ENCODE measurements around the gene NME3.
A peak's percentile ranks its signal among the peaks of the same experiment; 100 is the strongest.
"Not testable (repeated sequence)": the region's sequence is repeated elsewhere in the genome, so short reads cannot be mapped to it uniquely, and the experiment has no call there.

The NME3 gene

DNA sequence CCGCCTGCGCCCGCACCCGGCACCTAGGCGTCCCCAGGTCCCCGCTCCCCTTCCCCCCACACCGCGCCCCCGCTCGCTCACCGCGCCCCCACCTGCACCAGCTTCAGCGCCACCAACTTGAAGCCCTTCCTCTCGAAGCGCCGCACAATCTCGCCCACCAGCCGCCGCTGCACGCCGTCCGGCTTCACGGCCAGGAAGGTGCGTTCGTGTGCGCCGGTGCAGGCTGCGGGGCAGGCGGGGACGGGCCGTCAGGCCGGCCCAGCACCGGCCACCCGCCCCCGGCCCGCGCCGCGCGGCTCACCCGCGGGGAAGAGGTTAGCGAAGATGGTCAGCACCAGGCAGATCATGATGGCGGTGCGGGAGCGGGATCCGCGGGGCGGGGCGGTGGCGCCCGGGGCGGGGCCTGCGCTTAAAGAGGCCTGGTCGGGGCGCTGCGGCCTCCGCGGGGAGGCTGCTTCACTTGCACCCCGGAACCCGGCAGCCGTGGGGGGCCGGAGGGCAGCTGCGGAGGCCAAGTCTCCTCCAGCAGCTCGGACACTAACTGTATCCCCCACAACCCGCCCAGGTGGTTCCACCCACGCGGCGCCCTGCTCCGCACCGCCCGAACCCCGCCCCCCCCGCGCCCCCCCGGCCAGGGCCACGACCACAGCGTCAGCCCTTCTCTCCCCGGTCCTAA, at the start of gene NME3:
NME3 (minus strand) TSS at position 356 of the 676 bp plus-strand sequence; CDS start at position 347, 9 bp downstream.
- DNase-seq (ENCODE audit: low spot score), result peak; percentile 61

DNA sequence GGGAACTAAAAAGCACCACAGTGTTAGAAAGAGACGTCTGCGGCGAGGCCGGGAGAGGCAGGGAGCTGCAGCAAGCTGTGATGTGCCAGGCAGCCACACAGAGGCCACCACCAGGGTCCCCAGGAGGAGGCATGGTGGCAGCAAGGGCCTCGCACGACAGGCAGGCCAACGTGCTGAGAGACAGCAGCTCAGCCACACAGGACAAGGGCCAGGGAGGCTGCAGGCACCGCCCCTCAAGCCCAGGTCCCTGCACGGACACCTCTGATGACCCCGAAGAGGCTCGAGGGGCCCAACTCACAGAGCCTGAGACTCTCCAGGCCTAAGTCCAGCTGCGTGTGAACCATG, 49.6 kb upstream of the NME3 start:
- DNase-seq (ENCODE audit: low spot score), result no peak

DNA sequence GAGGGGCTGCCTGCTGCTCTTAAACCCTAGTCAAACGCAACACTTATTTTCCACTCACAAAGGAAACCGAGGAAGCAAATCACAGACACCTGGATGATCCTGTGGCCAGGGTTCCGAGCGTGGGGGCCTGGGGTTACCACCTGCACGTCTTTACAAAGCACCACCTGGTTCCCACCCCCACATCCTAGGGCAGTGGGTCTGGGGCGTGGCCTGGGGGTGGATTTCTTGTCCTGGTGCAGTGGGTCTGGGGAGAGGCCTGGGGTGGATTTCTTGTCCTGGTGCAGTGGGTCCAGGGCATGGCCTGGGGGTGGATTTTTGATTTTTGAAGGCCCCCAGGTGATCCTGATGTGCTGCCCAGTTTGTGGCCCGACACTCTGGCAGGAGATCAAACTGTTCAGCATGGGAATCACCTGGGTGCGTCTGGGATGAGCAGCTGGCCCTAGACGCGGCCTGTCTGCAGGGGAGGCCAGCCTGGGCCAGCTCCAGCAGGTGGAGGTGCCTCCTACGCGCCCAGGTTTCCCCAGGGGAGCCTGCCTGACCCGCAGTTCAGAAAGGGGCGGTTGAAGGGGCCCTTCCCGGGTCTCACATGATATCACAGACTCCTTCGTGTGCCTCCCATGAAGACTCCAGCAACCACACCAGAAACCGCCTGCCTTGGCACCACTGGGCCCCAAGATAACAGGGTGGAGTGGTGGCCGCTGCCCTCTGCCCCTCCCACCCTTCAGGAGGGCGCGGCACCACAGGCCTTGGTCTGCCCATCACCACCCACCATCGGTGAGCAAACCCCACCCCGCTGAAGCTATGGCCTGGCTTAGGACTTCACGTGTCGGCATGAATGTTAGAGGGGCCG, 49.0 kb upstream of the NME3 start:
- DNase-seq (ENCODE audit: low spot score), result peak; percentile 95

DNA sequence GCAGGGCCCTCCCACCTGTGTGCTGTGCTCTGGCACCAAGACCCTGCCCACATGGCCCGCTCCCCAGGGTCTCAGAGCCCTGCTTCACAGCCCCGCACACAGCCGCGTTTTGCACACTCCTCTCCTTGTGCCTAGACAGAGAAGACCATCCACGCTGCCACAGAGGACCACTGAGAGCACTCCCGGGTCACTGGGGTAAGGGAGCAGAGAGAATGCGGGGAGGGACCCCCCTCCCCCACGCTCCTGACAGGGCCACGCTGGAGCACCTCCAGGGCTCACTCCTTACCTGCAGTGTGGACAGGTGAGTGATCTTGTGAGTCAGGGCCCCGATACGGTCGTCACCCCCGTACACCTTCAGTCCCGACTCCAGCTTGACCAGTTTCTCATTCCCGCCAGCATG, 48.3 kb upstream of the NME3 start:
- DNase-seq (ENCODE audit: low spot score), result no peak

DNA sequence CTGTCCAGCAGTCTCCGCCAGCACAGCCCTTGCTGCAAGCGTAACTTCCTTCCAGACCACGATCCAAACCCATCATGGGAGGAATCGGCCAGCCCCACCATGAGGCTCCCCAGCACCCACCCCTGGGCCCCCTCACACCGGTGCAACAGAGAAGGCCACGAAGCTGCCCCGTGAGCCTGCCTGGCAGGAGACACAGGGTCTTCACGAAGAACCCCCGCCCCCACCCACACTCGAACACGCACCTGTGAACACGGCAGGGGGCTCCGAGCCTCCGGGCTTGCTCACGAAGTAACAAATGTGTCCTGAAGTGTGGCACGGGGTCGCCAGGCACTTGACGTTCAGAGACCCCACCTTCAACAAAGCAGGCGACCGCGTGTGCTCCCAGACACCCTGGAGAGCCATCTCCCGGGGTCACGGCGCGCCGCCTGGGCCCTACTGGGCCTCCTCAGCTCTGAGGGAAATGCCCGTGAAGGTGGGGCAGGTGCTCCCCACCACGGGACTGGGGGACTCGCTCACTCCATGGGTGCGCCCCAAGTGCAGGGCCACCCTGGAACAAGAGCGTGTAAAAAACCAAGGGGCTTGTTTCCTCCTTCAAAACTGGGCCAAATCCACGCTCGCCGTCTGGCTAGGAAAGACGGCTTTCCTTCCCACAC, 47.7 kb upstream of the NME3 start:
- DNase-seq (ENCODE audit: low spot score), result no peak

DNA sequence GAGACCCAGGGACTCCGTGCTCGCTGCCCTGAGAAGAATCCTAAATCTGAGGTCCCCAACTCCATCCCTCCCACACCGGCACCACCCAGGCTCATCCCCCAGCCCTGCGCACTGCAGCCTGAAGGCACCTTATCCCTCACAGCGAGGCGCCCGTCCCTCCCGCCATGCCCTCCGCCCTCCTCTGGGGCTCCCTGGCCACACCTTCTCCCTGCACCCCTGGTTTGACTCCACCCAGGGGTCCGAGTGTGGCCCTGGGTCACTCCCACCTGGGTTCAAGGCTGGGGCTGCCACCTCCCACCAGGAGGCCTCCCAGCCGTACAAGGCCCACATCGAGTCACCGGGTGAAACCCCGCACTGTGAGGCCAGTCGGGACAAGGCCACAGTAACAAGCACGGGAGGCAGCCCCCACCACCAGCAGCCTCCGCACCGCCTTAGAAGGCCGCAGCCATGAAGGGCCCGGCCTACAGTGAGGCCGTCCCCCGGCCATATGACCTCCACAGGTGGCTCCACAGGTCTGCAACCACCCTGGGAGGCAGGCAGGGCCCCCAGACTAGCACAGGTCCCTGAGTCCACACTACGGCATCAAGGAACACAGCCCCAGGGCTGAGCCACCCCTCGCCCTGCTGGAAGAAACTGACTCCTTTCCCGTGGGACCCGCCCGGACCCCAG, 47.0 kb upstream of the NME3 start:
- no peak for DNase-seq (ENCODE audit: low spot score)

DNA sequence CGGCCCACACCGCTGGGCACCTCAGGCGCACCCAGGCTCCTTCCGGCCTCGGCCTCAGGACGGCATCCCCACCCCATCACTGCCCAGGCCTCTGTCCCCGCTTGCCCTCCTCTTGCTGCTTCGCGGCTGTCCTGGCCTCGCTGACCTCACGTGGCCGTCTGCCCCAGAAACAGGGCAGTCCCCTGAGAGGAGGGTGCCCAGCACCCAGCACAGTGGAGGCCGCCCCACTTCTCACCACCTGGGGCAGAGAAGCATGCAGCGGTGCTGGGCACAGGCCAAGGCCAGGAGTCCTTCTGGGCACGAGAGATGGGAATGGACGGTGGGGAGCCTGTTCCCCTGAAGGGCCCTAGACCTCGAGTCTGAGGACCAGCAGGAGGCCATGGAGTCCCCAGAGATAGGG, 46.4 kb upstream of the NME3 start:
- no peak for DNase-seq (ENCODE audit: low spot score)

DNA sequence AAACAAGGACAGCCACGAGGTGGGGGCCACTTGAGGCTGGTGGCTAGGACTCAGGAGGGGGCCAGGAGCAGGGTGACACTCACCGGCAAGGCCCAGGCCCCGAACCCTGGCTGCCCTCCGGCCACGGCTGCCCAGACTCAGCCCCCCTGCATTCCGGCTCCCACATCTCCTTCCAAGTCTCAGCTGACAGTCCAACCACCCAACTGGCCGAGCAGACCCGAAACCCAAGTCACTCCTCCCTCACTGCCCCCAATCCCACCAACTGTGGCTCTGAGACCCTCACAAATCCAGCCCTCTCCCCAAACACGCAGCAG, 45.9 kb upstream of the NME3 start:
- DNase-seq (ENCODE audit: low spot score), result no peak

DNA sequence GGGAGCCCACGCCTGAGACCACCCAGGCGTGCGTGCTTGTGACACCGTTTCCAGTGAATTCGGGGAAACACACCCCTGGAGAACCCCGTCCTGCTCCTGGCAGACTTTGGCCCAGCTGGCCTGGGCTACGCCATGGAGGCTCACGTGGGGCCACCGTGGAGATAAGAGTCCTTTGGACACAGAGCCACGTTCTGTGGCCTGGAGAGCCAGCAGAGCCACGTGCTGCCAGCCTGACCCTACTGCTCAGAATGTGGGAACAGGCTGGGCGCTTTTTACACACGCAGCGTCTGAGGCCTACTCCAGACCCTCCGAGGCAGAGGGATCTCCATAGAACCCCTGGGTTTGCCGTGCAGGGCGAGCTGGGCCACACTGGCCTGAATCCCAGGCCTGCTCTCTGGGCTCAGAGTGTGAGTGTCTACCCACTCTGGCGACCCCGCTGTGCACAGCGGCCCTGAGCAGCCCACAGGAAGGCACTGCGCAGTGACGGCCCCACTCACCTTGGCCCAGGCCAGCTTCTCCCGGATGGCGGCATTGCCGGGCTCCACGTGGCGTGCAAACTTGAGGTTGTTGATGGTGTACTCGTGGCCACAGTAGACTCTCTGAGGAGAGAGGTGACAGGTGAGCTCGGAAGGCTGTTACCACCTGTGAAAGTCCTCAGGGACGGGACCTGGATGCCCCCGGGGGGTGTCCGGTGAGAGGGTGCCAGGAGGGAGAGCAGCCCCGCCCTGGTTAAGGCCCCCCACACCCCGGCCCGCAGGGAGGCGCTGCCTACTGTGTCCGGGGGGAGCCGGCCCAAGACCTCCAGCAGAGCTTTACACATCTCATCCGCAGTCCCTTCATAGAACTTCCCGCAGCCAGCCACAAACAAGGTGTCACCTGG, 45.3 kb upstream of the NME3 start:
- no peak for DNase-seq (ENCODE audit: low spot score)

DNA sequence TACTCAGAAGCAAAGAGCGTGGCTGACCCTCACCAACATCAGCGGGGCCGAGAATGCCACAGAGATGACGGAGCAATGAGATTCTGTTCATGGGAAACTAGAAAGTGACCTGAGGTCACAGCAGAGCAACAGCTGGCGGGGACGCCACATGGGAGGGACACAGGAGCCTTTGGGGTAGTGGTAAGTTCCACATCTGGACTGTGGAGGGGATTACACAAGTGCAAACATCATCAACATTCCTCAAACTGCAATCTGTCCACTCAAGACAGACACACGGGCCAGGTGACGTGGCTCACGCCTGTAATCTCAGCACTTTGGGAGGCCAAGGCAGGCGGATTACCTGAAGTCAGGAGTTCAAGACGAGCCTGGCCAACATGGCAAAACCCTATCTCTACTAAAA, 44.1 kb upstream of the NME3 start:
- no peak for DNase-seq (ENCODE audit: low spot score)

DNA sequence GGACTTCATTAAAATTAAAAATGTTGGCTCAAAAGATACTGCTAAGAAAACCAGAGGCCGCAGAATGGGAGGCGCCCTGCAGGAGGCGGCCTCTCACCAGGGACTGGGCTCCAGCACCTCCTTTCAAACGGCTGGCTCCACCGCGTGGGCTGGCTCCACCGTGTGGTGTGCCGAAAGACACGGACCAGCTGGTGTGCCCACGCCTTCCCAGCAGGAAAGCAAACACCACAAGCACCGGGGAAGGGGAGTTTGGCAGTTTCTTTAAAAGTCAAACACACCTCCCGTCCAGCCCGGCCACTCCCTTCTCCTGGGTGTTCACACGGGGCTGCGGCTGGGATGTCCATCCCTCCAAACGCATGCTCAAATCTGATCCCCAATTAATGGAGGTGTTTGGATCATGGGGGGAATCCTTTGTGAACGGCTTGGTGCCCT, 41.4 kb upstream of the NME3 start:
- peak; percentile 86 for DNase-seq (ENCODE audit: low spot score)

DNA sequence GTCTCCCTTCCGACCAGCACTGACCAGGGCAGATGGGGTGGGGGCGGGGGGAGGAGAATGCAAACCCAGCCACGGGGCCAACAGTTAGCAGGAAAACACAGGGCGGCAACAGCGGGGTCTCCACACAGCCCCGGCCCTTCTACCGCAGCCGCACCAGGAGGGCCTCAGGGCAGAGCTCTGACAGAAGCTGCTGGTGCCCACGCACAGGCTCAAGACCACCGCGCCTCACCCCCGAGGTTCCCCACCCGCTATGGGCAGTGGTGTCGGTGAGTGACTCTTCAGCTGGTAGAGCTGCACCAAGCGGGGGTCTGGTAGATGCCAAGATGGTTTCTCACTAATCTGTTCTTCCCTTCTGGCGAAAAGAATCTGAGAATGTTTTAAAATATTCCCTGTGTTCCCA, 39.2 kb upstream of the NME3 start:
- no peak for DNase-seq (ENCODE audit: low spot score)

DNA sequence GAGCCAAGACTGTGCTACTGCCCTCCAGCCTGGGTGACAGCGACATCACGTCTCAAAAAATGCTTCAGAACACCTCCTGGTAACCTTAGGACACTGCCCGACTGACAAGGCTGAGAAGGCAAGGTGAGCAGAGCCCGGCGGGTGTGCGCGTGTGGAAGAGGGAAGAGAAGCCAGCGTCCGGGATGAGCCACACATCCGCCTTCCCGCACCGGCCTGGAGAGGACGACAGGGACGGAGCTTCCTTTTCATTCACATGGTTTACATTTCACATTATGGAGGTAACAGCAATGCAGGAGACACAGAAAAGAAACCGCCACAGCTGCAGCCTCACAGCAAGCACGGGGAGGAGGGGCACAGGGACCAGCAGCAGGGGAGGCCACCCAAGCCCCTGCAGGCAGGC, 38.8 kb upstream of the NME3 start:
- DNase-seq (ENCODE audit: low spot score), result no peak

DNA sequence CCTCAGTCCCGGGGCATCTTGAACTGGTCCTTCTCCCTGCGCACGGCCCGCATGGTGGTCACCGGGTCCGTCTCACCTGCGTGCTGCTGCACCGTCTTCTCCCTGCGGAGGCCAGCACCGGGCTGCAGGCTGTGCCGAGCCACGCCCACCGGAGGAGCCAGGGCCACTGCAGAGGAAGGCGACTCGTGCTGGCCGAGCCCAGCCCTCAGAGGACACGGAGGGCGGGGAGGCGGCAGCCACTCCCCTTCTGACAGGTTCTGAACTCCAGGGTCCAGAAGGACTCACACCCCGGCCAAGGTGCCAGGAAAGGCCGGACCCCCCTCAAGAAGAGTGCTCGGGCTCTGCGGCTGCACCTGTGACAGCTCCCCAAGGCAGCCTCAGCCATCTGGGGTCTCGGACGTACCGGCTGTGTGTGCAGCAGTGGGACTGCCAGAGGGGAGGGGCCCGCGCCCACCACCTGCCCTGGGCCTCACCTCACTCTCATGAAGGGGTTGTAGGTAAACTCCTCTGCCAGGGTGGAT, 38.0 kb upstream of the NME3 start:
- no peak for DNase-seq (ENCODE audit: low spot score)

DNA sequence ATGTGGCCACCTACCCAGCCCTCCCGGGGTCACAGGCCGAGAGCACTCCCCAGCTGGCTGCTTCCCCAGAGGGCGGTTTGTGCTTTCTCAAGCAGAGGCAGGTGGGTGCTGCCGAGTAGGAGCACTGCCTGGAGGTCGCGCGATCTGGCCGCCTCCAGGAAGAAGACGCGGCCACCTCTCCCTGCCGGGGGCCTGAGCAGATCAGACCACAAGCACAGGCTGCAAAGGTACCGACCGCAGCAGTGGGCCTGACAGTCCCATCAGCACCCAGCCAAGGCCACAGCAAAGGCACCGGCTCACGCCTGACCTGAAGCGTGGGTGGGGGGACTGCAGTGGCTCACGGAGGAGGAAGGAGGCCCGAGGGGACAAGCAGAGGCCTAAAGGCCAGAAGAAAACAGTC, 37.3 kb upstream of the NME3 start:
- DNase-seq (ENCODE audit: low spot score), result no peak

DNA sequence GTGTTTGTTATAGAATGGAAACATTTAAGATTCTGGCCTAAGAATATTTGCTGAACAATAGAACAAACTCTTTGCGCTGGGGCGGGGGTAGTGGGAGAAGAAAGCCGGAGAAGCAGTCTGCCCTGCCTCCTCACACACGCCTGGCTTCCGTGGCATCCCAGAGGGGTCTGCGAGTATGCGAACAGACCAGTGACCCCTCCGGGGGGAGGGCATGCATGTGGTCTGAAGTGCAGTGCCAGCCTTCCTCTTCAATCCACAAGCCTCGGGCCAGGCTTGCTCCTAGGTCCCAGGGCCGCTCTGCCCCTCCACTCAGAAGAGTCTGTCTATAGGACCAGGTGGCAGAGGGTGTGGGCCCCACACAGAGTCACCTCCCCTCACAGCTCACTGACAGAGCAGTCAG, 36.3 kb upstream of the NME3 start:
- no peak for DNase-seq (ENCODE audit: low spot score)

DNA sequence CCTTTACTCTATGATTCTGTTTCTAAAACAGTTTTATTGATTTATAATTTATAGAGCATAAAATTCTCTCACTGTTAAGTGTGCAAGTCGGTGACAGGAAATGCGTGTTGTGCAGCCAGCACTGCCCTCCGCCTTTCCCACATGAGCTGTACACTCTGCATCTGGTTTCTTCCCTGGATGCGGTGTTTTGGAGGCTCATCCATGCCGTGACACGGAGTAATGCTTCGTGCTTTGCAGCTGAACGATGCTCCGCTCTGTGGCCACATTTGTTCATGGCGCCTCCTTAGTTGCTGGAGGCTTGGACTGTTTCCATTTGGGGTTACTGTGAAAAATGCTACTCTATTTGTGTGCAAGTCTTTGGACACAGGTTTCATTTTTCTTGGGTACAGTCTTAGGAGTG, 29.4 kb upstream of the NME3 start:
- no peak for DNase-seq (ENCODE audit: low spot score)

DNA sequence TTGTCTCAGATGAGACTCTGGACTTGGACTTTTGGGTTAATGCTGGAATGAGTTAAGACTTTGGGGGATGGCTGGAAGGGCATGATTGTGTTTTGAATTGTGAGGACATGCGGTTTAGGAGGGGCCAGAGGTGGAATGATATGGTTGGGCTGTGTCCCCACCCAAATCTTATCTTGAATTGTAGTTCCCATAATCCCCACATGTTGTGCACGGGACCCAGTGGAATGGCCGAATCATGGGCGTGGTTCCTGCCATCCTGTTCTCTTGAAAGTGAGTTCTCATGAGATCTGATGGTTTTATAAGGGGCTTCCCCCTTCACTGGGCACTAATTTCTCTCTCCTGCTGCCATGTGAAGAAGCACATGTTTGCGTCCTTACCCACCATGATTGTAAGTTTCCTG, 27.9 kb upstream of the NME3 start:
- DNase-seq (ENCODE audit: low spot score), result not testable (repeated sequence)

DNA sequence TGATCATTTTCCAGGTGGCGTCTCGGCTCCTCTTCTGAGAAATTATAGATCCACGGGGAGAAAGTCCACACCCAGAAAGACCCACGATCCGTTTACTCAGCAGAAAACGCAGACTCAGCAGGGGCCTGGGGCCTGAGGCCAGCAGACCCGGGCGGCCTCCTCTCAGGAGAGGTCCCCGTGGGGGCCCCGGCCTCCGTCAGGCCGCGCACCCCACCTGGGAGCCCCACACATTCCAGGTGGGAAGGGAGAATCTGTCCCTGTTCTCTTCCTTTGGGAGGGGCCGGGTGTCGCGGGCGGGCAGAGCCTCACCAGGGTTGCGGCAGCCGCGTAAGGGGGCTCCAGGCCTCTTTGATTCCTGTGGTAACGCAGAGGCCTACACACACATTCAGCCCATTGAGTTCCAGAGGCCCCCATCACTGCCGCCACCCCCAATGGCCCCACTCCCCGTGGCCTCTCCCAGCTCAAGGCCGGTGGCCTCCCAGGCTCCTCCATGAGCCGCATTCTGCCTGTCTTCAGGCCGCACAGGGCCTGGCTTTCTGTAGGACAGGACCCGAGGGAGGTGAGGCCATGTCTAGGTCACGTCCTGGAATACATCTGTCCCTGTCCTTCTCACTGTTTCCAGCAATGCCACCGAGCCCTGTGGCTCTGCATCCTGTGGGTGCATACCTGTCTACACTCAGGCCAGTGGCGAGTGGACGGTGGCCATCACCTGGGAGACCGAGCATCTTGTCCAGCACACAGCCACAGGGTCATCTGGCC, 23.7 kb upstream of the NME3 start:
- DNase-seq (ENCODE audit: low spot score), result no peak

DNA sequence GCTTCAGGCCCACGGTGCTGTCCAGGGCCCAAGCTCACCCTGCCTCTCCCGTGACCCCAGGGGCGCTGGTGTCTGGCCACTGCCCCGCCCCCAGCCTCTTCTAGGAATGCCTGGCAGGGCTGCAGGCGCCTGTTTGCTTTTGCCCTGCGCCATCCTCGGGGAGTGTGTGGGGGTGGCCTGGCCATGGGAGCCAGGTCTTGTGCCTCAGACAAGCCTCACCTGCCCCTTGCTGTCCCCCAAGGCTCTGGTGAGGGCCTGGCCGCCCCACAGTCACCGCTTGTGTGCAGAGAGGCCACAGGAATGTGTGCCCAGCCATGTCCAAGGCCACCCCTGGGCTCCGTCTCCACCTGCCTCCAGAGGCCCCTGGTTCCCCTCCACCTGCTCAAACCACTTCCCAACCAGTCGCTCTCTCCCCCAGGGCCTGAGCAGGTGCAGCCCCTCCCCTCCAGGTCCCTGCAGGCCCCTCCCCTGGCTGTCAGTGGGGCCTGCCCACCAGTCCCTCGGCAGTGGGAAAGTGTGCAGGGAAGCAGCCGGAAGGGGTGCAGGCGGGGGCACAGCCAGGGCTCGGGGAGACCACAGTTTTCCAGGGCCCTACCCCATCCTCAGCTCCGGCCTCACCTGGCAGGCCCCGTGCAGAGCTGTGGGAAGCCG, 23.0 kb upstream of the NME3 start:
- no peak for DNase-seq (ENCODE audit: low spot score)
